ENCODE data around the gene ZNF425.

ZNF425 gene

DNA sequence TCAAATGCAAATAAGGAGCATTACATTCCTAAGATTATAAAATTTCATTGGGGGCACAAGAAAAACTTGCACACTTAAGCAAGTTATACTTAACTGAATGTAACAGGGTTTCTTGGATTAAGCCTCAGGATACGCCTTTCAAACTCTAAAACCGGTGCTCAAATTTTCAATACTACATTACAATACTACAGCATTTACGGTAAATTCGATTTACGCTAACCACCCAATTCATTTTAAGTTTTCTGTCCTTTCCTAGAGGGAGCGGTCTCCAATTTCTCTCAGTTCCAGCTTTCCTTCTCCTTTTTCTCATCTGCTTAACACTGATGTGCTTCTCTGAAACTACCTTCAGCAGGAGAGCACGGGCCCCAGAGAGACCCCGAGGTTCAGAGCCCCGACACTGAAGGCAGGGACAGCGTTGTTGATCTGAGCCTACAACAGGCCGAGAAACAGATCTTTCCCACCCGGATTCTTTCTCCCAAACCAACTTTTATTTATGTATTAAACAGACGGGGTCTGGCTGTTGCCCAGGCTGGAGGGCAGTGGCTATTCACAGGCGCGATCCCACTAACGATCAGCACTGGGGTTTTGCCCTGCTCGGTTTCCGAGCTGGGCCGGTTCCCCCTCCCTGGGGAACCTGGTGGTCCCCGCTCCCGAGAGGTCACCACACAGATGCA, 798 bp downstream of the ZNF425 start:
- peaks cover 2% of the 10 kb centered on the region for H3K36me3 ChIP-seq (ENCODE audit: low read length)
- peaks cover 12% of the 10 kb centered on the region for H3F3A ChIP-seq (ENCODE audit: insufficient read depth)
- H3K9ac ChIP-seq (ENCODE audit: low read length), result peak overlapping the region; percentile 96
- H3K79me2 ChIP-seq (ENCODE audit: insufficient read depth, low read length), result peaks cover 13% of the 10 kb centered on the region; the same call in 1 of the 2 replicates
- peak overlapping the region; percentile 92 for H2AFZ ChIP-seq (ENCODE audit: low read depth, low read length, severe bottlenecking)
- no peaks in the 10 kb centered on the region for H4K20me1 ChIP-seq (ENCODE audit: low read depth, low read length)
- H3K4me2 ChIP-seq (ENCODE audit: low read depth, low read length, poor library complexity, severe bottlenecking), result peak overlapping the region; percentile 68
- H3K4me3 ChIP-seq (ENCODE audit: insufficient read depth, low read length, poor library complexity, severe bottlenecking), result peak overlapping the region; percentile 88
- no peak overlapping the region for H3K27ac ChIP-seq (ENCODE audit: low read depth, low read length)
- no peaks in the 10 kb centered on the region for H3K9me3 ChIP-seq (ENCODE audit: insufficient read depth, low read length)
- H3K27me3 ChIP-seq (ENCODE audit: low read length), result no peaks in the 10 kb centered on the region
- no peak for TF ChIP-seq CTCF (IDR thresholded peaks at IDR 0.05; ENCODE audit: insufficient read depth, low read length, poor library complexity, severe bottlenecking)
- TF ChIP-seq EZH2phosphoT487 (conservative IDR thresholded peaks at IDR 0.05; ENCODE audit: low read length), result no peak
- H3K9me2 ChIP-seq (replicated peaks; ENCODE audit: insufficient read depth, low read length), result no peaks in the 10 kb centered on the region

DNA sequence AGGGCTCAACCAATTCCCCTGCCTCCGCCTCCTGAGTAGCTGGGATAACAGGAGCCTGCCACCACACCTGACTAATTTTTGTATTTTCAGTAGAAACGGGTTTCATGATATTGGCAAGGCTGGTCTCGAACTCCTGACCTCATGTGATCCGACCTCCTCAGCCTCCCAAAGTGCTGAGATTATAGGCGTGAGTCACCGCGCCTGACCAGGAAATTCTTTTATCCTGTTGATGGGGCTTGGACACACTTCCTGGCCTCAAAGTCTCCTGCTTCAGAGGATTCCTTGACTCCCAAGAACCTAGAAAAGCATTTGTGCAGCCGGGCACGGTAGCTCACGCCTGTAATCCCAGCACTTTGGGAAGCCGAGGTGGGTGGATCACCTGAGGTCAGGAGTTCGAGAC, 16.2 kb downstream of the ZNF425 start:
- H3K27ac ChIP-seq (ENCODE audit: low read depth, low read length), result no peak overlapping the region
- H3K9me2 ChIP-seq (replicated peaks; ENCODE audit: insufficient read depth, low read length), result no peaks in the 10 kb centered on the region
- H3K79me2 ChIP-seq (ENCODE audit: insufficient read depth, low read length), result no peaks in the 10 kb centered on the region
- H2AFZ ChIP-seq (ENCODE audit: low read depth, low read length, severe bottlenecking), result no peak overlapping the region
- no peak overlapping the region for H3K4me2 ChIP-seq (ENCODE audit: low read depth, low read length, poor library complexity, severe bottlenecking)
- no peak for TF ChIP-seq CTCF (IDR thresholded peaks at IDR 0.05; ENCODE audit: insufficient read depth, low read length, poor library complexity, severe bottlenecking)
- TF ChIP-seq EZH2phosphoT487 (conservative IDR thresholded peaks at IDR 0.05; ENCODE audit: low read length), result no peak
- no peaks in the 10 kb centered on the region for H3K9me3 ChIP-seq (ENCODE audit: insufficient read depth, low read length)
- no peak overlapping the region for H3K4me3 ChIP-seq (ENCODE audit: insufficient read depth, low read length, poor library complexity, severe bottlenecking)
- H3K27me3 ChIP-seq (ENCODE audit: low read length), result no peaks in the 10 kb centered on the region
- no peaks in the 10 kb centered on the region for H3K36me3 ChIP-seq (ENCODE audit: low read length)
- no peaks in the 10 kb centered on the region for H3F3A ChIP-seq (ENCODE audit: insufficient read depth)
- H4K20me1 ChIP-seq (ENCODE audit: low read depth, low read length), result no peaks in the 10 kb centered on the region
- no peak overlapping the region for H3K9ac ChIP-seq (ENCODE audit: low read length)

GRCh38 chr7:149104749-149105148, 21.4 kb downstream of the ZNF425 start:
- no peak overlapping the region for H3K4me2 ChIP-seq (ENCODE audit: low read depth, low read length, poor library complexity, severe bottlenecking)
- H4K20me1 ChIP-seq (ENCODE audit: low read depth, low read length), result no peaks in the 10 kb centered on the region
- H3K9me2 ChIP-seq (replicated peaks; ENCODE audit: insufficient read depth, low read length), result no peaks in the 10 kb centered on the region
- H2AFZ ChIP-seq (ENCODE audit: low read depth, low read length, severe bottlenecking), result no peak overlapping the region
- no peak overlapping the region for H3K27ac ChIP-seq (ENCODE audit: low read depth, low read length)
- no peaks in the 10 kb centered on the region for H3K79me2 ChIP-seq (ENCODE audit: insufficient read depth, low read length)
- no peaks in the 10 kb centered on the region for H3F3A ChIP-seq (ENCODE audit: insufficient read depth)
- no peak overlapping the region for H3K9ac ChIP-seq (ENCODE audit: low read length)
- H3K9me3 ChIP-seq (ENCODE audit: insufficient read depth, low read length), result no peaks in the 10 kb centered on the region
- no peaks in the 10 kb centered on the region for H3K36me3 ChIP-seq (ENCODE audit: low read length)
- no peaks in the 10 kb centered on the region for H3K27me3 ChIP-seq (ENCODE audit: low read length)
- no peak overlapping the region for H3K4me3 ChIP-seq (ENCODE audit: insufficient read depth, low read length, poor library complexity, severe bottlenecking)
- no peak for TF ChIP-seq EZH2phosphoT487 (conservative IDR thresholded peaks at IDR 0.05; ENCODE audit: low read length)
- TF ChIP-seq CTCF (IDR thresholded peaks at IDR 0.05; ENCODE audit: insufficient read depth, low read length, poor library complexity, severe bottlenecking), result no peak

Data from SU-DHL-6 (cell line).